AG10803 (cell line): Measurements from ENCODE around the gene SPCS2.
"Not testable (repeated sequence)": the region's sequence is repeated elsewhere in the genome, so short reads cannot be mapped to it uniquely, and the experiment has no call there.

Source experiments
- DNase-seq: peaks from one replicate; pipeline ENCODE4 v3.0.0; 2010; ENCODE audit warnings: low read depth
- H3K4me3 ChIP-seq: 2 replicates; pipeline ENCODE4 v1.5.1; 2011; ENCODE audit warnings: mild to moderate bottlenecking, low read length, control low read depth
- CTCF ChIP-seq: conservative IDR thresholded peaks from 2 replicates; pipeline ENCODE4 v1.5.1; 2011; ENCODE audit warnings: mild to moderate bottlenecking, low read length, control low read depth, inconsistent platforms

SPCS2 gene

DNA sequence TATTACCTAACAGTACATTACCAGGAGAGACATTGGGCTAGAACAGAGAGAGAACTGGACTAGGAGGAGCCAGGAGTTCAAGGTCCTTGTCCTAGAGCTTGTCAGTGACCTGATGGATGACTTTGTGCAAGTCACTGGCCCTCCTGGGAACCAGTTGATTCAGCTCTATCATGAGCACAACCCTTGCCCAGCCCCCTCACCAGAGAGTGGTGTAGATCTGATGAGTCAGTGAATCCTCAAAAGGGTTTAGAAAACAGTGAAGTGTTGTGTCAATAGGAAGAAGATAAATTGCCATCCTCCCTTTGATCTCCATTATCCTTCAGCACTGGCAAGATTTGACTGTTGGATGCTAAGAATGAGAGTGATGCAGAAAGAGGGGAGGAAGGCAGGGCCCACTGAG is 64.0 kb downstream of the SPCS2 start:
- no peak overlapping the region for H3K4me3 ChIP-seq
- no peak for TF ChIP-seq CTCF
- peak; percentile 20 for DNase-seq

GRCh38 chr11:75014129-75014528 is 65.1 kb downstream of the SPCS2 start:
- no peak overlapping the region for H3K4me3 ChIP-seq
- DNase-seq, result peak; percentile 86
- peak; percentile 53 for TF ChIP-seq CTCF

DNA sequence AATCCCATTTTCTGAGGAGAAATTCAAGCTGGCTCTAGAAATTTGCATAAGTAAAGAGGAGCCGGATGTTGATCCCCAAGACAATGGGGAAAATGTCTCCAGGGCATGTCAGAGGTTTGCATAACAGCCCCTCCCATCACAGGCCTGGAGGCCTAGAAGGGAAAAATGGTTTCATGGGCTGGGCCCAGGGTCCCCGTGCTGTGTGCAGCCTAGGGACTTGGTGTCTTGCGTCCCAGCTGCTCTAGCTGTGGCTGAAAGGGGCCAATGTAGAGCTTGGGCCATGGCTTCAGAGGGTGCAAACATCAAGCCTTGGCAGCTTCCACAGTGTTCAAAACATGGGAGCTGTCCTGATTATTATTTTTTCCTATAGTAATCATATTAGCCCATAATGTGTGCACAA is 70.1 kb downstream of the SPCS2 start:
- not testable (repeated sequence) for H3K4me3 ChIP-seq, DNase-seq

DNA sequence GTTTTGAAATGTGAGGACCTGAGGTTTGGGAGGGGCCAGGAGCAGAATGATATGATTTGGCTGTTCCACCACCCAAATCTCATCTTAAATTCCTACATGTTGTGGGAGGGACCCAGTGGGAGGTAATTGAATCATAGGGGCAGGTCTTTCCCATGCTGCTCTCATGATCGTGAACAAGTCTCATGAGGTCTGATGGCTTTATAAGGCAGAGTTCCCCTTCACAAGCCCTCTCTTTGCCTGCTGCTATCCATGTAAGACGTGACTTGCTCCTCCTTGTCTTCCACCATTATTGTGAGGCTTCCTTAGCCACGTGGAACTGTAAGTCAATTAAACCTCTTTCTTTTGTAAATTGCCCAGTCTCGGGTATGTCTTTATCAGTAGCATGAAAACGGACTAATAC is 71.3 kb downstream of the SPCS2 start:
- not testable (repeated sequence) for H3K4me3 ChIP-seq, DNase-seq

- DNase-seq, result no peak
- H3K4me3 ChIP-seq, result no peak overlapping the region
- TF ChIP-seq CTCF, result no peak
Measured at GRCh38 chr11:75022296-75022695, 73.2 kb downstream of the SPCS2 start.

DNA sequence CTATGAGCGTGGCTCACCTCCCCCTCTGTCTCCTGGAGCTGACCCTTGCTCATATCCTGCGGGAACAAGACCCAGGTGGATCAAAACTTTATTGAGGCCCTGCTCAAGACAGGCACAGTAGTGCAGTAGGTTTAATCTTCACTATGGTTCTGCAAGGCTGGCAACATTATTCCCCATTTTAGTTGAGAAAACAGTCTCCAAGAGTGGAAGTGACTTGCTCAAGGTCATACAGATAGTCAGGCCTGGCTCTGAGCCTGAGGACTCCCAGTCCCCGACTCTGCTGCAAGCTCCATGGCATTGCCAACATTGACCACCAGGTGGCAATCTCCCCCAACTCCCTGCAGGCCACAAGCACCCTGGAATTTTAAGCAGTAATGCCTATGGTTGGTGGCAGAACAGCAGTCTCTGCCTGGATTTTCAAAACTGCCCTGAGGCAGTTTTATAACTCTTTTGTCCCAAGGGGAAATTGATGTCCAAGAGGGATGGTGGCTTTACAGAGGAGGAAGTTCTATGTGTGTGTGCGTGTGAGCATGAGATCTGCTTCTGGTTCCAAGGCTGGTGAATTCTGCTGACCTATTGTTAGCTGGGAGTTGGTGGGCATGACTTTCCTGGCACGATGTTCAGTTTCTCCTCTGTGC is 73.8 kb downstream of the SPCS2 start:
- no peak overlapping the region for H3K4me3 ChIP-seq
- peak; percentile 84 for DNase-seq
- TF ChIP-seq CTCF, result peak; percentile 99

- no peak for DNase-seq
- H3K4me3 ChIP-seq, result no peak overlapping the region
- no peak for TF ChIP-seq CTCF
Measured at GRCh38 chr11:75023446-75024067, 74.5 kb downstream of the SPCS2 start.

- no peak overlapping the region for H3K4me3 ChIP-seq
- no peak for DNase-seq
- no peak for TF ChIP-seq CTCF
Measured at GRCh38 chr11:75024068-75024449, 75.0 kb downstream of the SPCS2 start.
